IMR-90 (cell line): Measurements from ENCODE around the gene VILL. TPM values are rescaled to one million over a fixed set of nuclear protein-coding genes. Genes with fewer than 3 reads are reported as not detected.

Experiments
- ATAC-seq: fragments of 200-7000 bp; cut with Tn5 transposase; 2 replicates; pipeline ENCODE4 v1.9.1; 2020; ENCODE audit warnings: low read depth, mild to moderate bottlenecking, moderate library complexity
- BruUV-seq: library from RNA; stranded (reverse); fragments of 400-500 nt; replicated peaks from 2 replicates; lab custom pipeline; 2021; lab: Mats Ljungman, UMichigan
- CTCF ChIA-PET: fragments of 300-600 bp; formaldehyde crosslinking; extraction: SDS; loops from one replicate; lab custom pipeline; 2021; ENCODE audit warnings: antibody characterized with exemption; lab: Yijun Ruan, JAX
- POLR2A ChIA-PET: fragments of 300-600 bp; sonication (Branson Sonifier 250); formaldehyde crosslinking; loops from one replicate; lab custom pipeline; 2022; ENCODE audit warnings: antibody characterized with exemption; ENCODE audit not compliant: unreplicated experiment; lab: Charles Lee
- DNase-seq: peaks from one replicate; pipeline ENCODE4 v3.0.0; 2013
- H2AFZ ChIP-seq: replicated peaks from 2 replicates; pipeline ENCODE3; 2013; ENCODE audit warnings: low read length, mild to moderate bottlenecking; ENCODE audit not compliant: poor library complexity
- H2AK5ac ChIP-seq: 2 replicates; pipeline ENCODE4 v1.6.1; 2013; ENCODE audit warnings: low read depth, low read length, inconsistent platforms
- H2AK9ac ChIP-seq: replicated peaks from 2 replicates; pipeline ENCODE3; 2013; ENCODE audit warnings: mild to moderate bottlenecking, low read depth, low read length, moderate library complexity; ENCODE audit not compliant: poor library complexity
- H2BK120ac ChIP-seq: 2 replicates; pipeline ENCODE4 v1.6.1; 2013; ENCODE audit warnings: low read depth, low read length, inconsistent platforms
- H2BK15ac ChIP-seq: 3 replicates; pipeline ENCODE4 v1.6.1; 2013; ENCODE audit warnings: low read depth, low read length, inconsistent platforms
- H2BK20ac ChIP-seq: 2 replicates; pipeline ENCODE4 v1.6.1; 2013; ENCODE audit warnings: low read depth, mild to moderate bottlenecking, inconsistent platforms, low read length, moderate library complexity
- H2BK5ac ChIP-seq: 2 replicates; pipeline ENCODE4 v1.6.1; 2013; ENCODE audit warnings: mild to moderate bottlenecking, low read depth, low read length, inconsistent platforms; ENCODE audit not compliant: poor library complexity, severe bottlenecking
- H3K14ac ChIP-seq: replicated peaks from 2 replicates; pipeline ENCODE4 v1.6.1; 2013; ENCODE audit warnings: low read depth, low read length, inconsistent platforms
- H3K18ac ChIP-seq: 2 replicates; pipeline ENCODE4 v1.6.1; 2013; ENCODE audit warnings: low read depth, low read length, control low read depth
- H3K23ac ChIP-seq: 2 replicates; pipeline ENCODE4 v1.6.1; 2013; ENCODE audit warnings: low read depth, low read length, inconsistent platforms
- H3K27ac ChIP-seq: 2 replicates; pipeline ENCODE4 v1.5.1; 2013; ENCODE audit warnings: mild to moderate bottlenecking, control low read depth, low read length; ENCODE audit not compliant: insufficient read depth
- H3K27me3 ChIP-seq: 2 replicates; pipeline ENCODE4 v1.6.1; 2013; ENCODE audit warnings: low read length; ENCODE audit not compliant: control insufficient read depth, insufficient read depth
- H3K36me3 ChIP-seq: 2 replicates; pipeline ENCODE4 v1.6.1; 2013; ENCODE audit warnings: low read length, mixed read lengths; ENCODE audit not compliant: control insufficient read depth, insufficient read depth
- H3K4ac ChIP-seq: 2 replicates; pipeline ENCODE4 v1.6.1; 2013; ENCODE audit warnings: low read depth, low read length, inconsistent platforms
- H3K4me1 ChIP-seq: 2 replicates; pipeline ENCODE4 v1.6.1; 2013; ENCODE audit warnings: low read length, mixed read lengths; ENCODE audit not compliant: control insufficient read depth, insufficient read depth
- H3K4me2 ChIP-seq: 2 replicates; pipeline ENCODE4 v1.6.1; 2013; ENCODE audit warnings: low read depth, mild to moderate bottlenecking, control low read depth, low read length, moderate library complexity
- H3K4me3 ChIP-seq: 2 replicates; pipeline ENCODE4 v1.5.1; 2013; ENCODE audit warnings: low read depth, mild to moderate bottlenecking, control low read depth, low read length, moderate library complexity; ENCODE audit not compliant: insufficient read depth
- H3K56ac ChIP-seq: 2 replicates; pipeline ENCODE4 v1.6.1; 2013; ENCODE audit warnings: low read length, inconsistent platforms; ENCODE audit not compliant: insufficient read depth; ENCODE audit errors: extremely low read depth
- H3K79me1 ChIP-seq, 2 experiments: 2 replicates each; pipeline ENCODE4 v1.6.1; 2013; ENCODE audit warnings: low read length in 2 of 2, inconsistent platforms in 1 of 2, low read depth in 1 of 2
- H3K9ac ChIP-seq: 2 replicates; pipeline ENCODE4 v1.6.1; 2013; ENCODE audit warnings: low read depth, low read length, control low read depth
- H3K9me1 ChIP-seq: 2 replicates; pipeline ENCODE4 v1.6.1; 2013; ENCODE audit warnings: low read length, inconsistent platforms; ENCODE audit not compliant: insufficient read depth
- H3K9me3 ChIP-seq: 2 replicates; pipeline ENCODE4 v1.6.1; 2013; ENCODE audit warnings: low read length; ENCODE audit not compliant: control insufficient read depth, insufficient read depth
- H4K20me1 ChIP-seq: 2 replicates; pipeline ENCODE4 v1.6.1; 2013; ENCODE audit warnings: low read length, inconsistent platforms; ENCODE audit not compliant: insufficient read depth
- H4K5ac ChIP-seq: 2 replicates; pipeline ENCODE4 v1.6.1; 2013; ENCODE audit warnings: mild to moderate bottlenecking, low read depth, low read length, control low read depth
- H4K8ac ChIP-seq, 2 experiments: 2 replicates each; pipeline ENCODE4 v1.6.1; 2013; ENCODE audit warnings: low read depth in 2 of 2, low read length in 2 of 2, control low read depth in 1 of 2, inconsistent platforms in 1 of 2
- H4K91ac ChIP-seq: 2 replicates; pipeline ENCODE4 v1.6.1; 2013; ENCODE audit warnings: low read depth, low read length, inconsistent platforms; ENCODE audit not compliant: insufficient read depth
- CHD1 ChIP-seq: IDR thresholded peaks from 2 replicates; pipeline ENCODE4 v1.6.1; 2012; ENCODE audit warnings: low read depth, low read length, improper control_type of control experiment
- ELK1 ChIP-seq: fragments of 150-350 bp; IDR thresholded peaks from 2 replicates; pipeline ENCODE4 v1.6.1; 2016; ENCODE audit warnings: low read depth, mild to moderate bottlenecking, low read length, moderate library complexity, borderline replicate concordance
- MAFK ChIP-seq: IDR thresholded peaks from 2 replicates; pipeline ENCODE4 v1.6.1; 2012; ENCODE audit warnings: low read depth, low read length, improper control_type of control experiment
- MXI1 ChIP-seq: IDR thresholded peaks from 2 replicates; pipeline ENCODE4 v1.6.1; 2012; ENCODE audit warnings: low read depth, mild to moderate bottlenecking, low read length, moderate library complexity, borderline replicate concordance
- POLR2A ChIP-seq: IDR thresholded peaks from 2 replicates; pipeline ENCODE4 v1.6.1; 2012; ENCODE audit warnings: mild to moderate bottlenecking, low read depth, low read length
- RAD21 ChIP-seq: IDR thresholded peaks from 2 replicates; pipeline ENCODE4 v1.6.1; 2012; ENCODE audit warnings: low read length, improper control_type of control experiment
- RFX5 ChIP-seq: IDR thresholded peaks from 2 replicates; pipeline ENCODE4 v1.8.0; 2012; ENCODE audit warnings: low read depth, mild to moderate bottlenecking, low read length, moderate library complexity
- SMC3 ChIP-seq: fragments of 150-350 bp; IDR thresholded peaks from 2 replicates; pipeline ENCODE4 v1.6.1; 2016; ENCODE audit warnings: low read depth, mild to moderate bottlenecking, antibody characterized with exemption, low read length, moderate library complexity
- WGBS, 2 experiments: methylation state at CpG; one replicate each; pipeline versions ENCODE4 v1.1.5 to v1.1.7; 2013; ENCODE audit warnings: missing lambda C conversion rate in 2 of 2; ENCODE audit not compliant: insufficient read length in 1 of 2; ENCODE audit errors: extremely low coverage in 2 of 2; 5-methylcytosine and 5-hydroxymethylcytosine counted together
- dilution Hi-C: fragments of 300-500 bp; cut with HindIII; formaldehyde crosslinking; loops from one replicate; pipeline ENCODE4 v1.14.3; 2018; ENCODE audit warnings: low sequenced_read_pairs; ENCODE audit not compliant: unreplicated experiment
- in situ Hi-C: fragments of 300-500 bp; cut with MboI; formaldehyde crosslinking; loops from 3 replicates; pipeline ENCODE4 v1.14.3; 2019; ENCODE audit warnings: low sequenced_read_pairs, inconsistent platforms, mixed read lengths
- intact Hi-C: fragments of 100-400 bp; cut with micrococcal nuclease; formaldehyde crosslinking; loops from 2 replicates; pipeline ENCODE4 v1.10.0; 2022
- polyA plus RNA-seq, 3 experiments: library from polyadenylated mRNA; depleted of rRNA; stranded (reverse); fragments of >200 nt; gene quantifications; 2 replicates each; pipeline ENCODE4 v1.2.3, GENCODE V29; 2012; ENCODE audit warnings: low replicate concordance in 1 of 3
- total RNA-seq: library from RNA; depleted of rRNA; stranded (reverse); fragments of >200 nt; gene quantifications from 2 replicates; pipeline ENCODE4 v1.2.3, GENCODE V29; 2012
- TF ChIP-seq, protein P1 (sequence below): conservative IDR thresholded peaks from 2 replicates; pipeline ENCODE4 v1.5.1; 2012; ENCODE audit warnings: mild to moderate bottlenecking, low read depth, low read length, improper control_type of control experiment

VILL gene
- total and polyA plus RNA-seq, 2 of the 4 experiments (the other 2 are of a cell fraction): 2.3 to 4.7 TPM

DNA sequence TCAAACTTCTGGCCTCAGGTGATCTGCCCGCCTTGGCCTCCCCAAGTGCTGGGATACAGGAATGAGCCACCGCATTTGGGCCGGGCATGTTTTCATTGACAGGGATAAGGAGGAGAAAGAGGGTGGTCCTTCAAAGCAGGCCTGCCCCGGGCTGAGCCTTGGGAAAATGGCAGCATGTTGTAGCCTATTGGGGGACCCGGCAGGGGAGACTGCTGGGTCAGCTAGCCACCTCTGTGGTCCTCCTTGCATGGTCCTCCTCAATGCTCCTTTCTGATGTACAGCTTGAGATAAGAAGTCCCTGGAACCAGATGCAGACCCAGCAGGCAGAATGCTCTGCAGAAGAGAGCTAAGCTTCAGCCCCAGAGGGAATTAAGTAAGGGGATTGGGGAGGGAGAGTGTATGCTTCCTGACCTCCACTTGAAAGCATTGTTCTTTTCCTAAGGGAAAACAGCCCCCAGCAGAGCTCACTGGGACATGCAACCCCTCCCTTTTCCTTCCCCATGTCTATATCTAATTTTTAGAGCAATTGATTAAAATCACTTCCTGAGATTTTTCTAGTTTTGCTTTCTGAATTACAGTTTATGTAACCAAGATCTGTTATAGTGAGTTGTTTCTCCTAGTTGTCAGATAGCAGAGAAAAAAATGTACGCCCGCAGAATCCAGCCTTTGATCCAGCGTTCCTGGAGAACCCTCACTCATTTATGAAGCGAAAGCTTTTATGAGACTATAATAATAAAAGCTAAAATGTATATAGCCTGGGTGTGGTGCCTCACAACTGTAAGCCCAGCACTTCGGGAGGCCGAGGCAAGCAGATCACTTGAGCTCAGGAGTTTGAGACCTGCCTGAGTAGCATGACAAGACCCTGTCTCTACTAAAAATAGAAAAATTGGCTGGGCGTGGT is 48.7 kb upstream of the VILL start (continued):
- no peak for TF ChIP-seq ELK1

- H3K4me3 ChIP-seq: no peak overlapping the region
- H3K27me3 ChIP-seq: no peaks in the 10 kb centered on the region
- H3K9me1 ChIP-seq: peaks cover 21% of the 10 kb centered on the region
- H2AK9ac ChIP-seq: no peak overlapping the region
- no peak overlapping the region for H2AFZ ChIP-seq
- H4K20me1 ChIP-seq: peaks cover 7% of the 10 kb centered on the region; the same call in 1 of the 2 replicates
- no peak overlapping the region for H3K9ac ChIP-seq
- TF ChIP-seq CHD1 (no peak), RAD21 (no peak), ELK1 (no peak), POLR2A (no peak), SMC3 (no peak), MXI1 (no peak), MAFK (no peak), RFX5 (no peak)
- TF ChIP-seq, protein P1, sequence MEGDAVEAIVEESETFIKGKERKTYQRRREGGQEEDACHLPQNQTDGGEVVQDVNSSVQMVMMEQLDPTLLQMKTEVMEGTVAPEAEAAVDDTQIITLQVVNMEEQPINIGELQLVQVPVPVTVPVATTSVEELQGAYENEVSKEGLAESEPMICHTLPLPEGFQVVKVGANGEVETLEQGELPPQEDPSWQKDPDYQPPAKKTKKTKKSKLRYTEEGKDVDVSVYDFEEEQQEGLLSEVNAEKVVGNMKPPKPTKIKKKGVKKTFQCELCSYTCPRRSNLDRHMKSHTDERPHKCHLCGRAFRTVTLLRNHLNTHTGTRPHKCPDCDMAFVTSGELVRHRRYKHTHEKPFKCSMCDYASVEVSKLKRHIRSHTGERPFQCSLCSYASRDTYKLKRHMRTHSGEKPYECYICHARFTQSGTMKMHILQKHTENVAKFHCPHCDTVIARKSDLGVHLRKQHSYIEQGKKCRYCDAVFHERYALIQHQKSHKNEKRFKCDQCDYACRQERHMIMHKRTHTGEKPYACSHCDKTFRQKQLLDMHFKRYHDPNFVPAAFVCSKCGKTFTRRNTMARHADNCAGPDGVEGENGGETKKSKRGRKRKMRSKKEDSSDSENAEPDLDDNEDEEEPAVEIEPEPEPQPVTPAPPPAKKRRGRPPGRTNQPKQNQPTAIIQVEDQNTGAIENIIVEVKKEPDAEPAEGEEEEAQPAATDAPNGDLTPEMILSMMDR: no peak
- no peak overlapping the region for H2AK5ac ChIP-seq
- ChIA-PET CTCF (no interaction called here), POLR2A (no interaction called here)
- peaks cover 15 to 63% of the 10 kb centered on the region in 2 experiments for H3K79me1 ChIP-seq
- no peak overlapping the region for H4K5ac ChIP-seq
- in situ Hi-C loops: no loop called here
- no TSS peak for BruUV-seq
- H3K9me3 ChIP-seq: no peaks in the 10 kb centered on the region
- H3K56ac ChIP-seq: no peak overlapping the region
- no peak overlapping the region for H4K91ac ChIP-seq
- 100% methylated on average over 1 of the region's 2 CpGs; no CpG with 5 or more reads in 1 of the 2 experiments for WGBS, 2 experiments
- dilution Hi-C loops: no loop called here
- H3K4me1 ChIP-seq: peaks cover 24% of the 10 kb centered on the region
- peak overlapping the region; percentile 47; the same call in 1 of the 3 replicates for H2BK15ac ChIP-seq
- no peak overlapping the region for H3K23ac ChIP-seq
- intact Hi-C loops: no loop called here
- no peak overlapping the region for H3K18ac ChIP-seq
- H3K27ac ChIP-seq: no peak overlapping the region
- no peak overlapping the region for H2BK120ac ChIP-seq
- no peak overlapping the region for H4K8ac ChIP-seq
- no peaks in the 10 kb centered on the region for H3K36me3 ChIP-seq
- ATAC-seq: no peak
- H2BK5ac ChIP-seq: no peak overlapping the region
- peak overlapping the region; percentile 17; the same call in 1 of the 2 replicates for H3K4ac ChIP-seq
- H3K14ac ChIP-seq: 0 out of 2 replicates have a peak overlapping the region, but pooled peaks have one; percentile 29
- H3K4me2 ChIP-seq: no peak overlapping the region
- no peak for DNase-seq
- no peak overlapping the region for H2BK20ac ChIP-seq
These were observed 47.9 kb upstream of the VILL start for GRCh38 chr3:37942646-37943045.
